NCI-H2227 (cell line): Measurements from ENCODE around the gene LELP1.

Experiments
- DNase-seq: peaks from one replicate; lab custom pipeline; 2025; ENCODE audit not compliant: unreplicated experiment; lab: John Stamatoyannopoulos, UW

Gene LELP1

GRCh38 chr1:153228491-153228890, 25.3 kb downstream of the LELP1 start:
- DNase-seq = no peak

DNA sequence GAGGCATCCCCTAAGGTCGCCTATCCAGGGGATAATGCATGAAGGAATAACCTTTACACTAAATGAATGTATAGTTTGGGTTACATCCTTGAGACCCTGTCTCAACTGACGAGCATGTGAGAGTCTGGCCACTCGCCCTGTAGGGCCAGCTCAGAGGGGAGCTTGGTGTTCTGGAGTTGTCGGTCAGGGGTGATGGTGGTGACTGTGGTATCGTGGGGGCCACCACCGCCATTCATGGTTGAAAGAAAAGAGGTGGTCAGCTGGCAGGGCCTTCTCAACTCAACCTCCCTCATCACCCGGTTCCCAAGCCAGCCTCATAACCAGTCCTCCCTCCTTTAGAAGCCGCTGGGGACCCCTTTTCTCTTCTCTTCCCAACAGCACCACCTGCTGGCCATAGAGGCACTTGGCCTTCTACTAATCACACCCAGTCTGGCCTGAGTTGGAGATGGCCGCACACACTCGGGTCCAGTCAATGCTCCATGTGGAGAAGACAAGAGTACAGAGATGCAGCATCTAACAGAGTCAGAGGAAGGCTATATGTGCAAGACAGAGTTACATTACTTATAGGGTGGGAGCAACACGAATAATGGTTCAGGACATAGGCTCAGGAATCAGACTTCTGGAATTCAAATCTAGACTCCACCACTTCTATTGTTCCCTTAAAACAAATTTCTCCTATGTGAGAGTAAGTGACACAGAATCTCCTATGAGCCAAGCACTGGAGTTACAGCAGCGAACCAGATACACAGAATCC, 26.0 kb downstream of the LELP1 start:
- peak; percentile 34 for DNase-seq

- no peak for DNase-seq
Observed at GRCh38 chr1:153231363-153231762, 28.1 kb downstream of the LELP1 start.

DNA sequence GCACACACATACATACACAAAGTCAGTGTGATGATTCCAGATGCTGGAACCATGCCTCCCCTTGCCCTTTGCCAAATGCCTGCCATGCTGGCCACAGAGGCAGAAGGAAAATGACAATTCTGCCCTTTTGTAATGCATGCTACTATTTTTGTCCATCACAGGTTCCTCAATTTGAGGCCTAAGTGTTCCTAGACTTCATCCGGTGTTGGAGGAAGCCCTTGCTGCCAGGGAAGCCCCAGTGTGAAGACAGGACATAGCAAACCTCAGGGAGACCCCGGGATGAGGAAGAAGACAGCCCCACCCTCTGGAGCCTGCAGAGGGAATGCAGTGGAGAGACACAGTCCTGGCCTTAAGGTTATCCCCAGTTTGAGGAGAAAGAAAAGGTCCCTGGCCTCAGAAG, 28.6 kb downstream of the LELP1 start:
- DNase-seq = no peak

DNA sequence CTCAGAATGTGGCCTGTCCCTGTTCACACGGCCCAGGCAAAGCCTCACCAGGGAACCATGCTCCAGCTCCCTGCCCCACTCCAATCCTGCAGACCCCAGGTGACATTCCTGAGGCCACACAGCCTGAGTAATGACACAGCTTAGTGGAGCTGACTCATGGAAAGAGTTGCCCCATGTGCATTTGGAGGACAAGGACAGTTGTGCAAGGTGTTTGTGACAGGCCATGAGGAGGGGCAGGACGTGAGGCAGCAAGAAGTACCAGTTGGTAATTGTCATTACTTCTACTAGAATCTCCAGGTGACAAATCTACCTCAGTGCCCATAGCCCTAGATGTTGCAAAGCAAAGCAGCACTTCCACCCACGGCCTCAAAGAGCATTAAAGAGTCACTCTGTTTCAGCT, 29.3 kb downstream of the LELP1 start:
- no peak for DNase-seq

GRCh38 chr1:153233448-153233847, 30.2 kb downstream of the LELP1 start:
- DNase-seq = no peak

GRCh38 chr1:153238527-153238926, 35.3 kb downstream of the LELP1 start:
- DNase-seq = no peak

DNA sequence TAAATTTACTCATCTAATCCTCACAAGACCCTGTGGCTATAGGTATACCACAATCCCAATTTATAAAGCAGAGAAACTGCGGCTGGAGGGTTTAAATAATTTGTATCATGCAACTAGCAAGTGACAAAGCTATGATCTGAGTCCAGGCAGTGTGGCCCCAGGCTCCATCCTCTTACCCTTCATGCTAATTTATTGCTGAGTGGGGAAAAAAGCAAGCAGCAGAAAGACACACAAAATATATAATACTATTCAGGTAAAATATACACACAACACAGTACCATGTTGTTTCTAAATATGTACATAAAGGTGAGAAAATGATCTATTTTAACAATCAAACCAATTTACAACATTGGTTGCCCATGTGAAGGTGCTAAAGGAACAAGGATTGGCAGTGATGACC, 38.9 kb downstream of the LELP1 start:
- no peak for DNase-seq

GRCh38 chr1:153245466-153245865, 42.2 kb downstream of the LELP1 start:
- no peak for DNase-seq

DNA sequence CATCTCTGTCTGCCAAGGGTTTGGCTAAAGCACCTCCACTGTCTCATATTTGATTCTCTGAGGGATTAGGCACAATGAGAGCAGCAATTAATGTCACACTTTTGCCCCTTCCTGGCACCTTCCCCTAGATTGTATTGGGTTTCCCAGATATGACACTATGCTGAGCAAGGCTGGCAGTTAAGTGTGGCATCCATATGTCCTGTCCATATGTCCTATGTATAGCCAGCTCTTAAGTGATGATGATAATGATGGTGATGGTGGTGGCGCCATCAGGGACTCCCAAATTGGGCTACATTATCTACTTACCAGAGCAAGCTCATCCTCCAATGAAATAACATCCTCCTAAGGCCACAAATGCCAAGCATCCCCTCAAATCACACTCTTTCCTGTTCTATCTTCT, 42.8 kb downstream of the LELP1 start:
- DNase-seq = no peak

DNA sequence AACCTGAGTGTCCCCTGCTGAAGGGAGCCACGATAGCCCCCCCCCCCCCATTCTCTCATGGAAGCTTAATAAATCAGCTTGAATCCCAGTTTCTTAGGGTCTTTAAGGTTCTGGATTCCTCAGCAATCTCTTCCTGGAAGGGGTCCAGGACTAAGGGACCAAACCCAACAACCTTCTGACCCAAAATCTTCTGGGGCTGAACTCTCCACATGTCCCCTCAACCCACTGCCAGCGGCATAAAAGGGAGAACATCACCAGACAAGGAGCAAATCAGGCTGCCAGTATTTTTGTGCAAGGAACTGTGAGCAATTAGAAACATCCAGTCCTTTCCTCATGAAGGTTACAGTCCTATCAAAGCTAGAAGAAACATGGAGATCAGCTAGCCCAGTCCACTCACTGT, 43.6 kb downstream of the LELP1 start:
- DNase-seq = no peak

DNA sequence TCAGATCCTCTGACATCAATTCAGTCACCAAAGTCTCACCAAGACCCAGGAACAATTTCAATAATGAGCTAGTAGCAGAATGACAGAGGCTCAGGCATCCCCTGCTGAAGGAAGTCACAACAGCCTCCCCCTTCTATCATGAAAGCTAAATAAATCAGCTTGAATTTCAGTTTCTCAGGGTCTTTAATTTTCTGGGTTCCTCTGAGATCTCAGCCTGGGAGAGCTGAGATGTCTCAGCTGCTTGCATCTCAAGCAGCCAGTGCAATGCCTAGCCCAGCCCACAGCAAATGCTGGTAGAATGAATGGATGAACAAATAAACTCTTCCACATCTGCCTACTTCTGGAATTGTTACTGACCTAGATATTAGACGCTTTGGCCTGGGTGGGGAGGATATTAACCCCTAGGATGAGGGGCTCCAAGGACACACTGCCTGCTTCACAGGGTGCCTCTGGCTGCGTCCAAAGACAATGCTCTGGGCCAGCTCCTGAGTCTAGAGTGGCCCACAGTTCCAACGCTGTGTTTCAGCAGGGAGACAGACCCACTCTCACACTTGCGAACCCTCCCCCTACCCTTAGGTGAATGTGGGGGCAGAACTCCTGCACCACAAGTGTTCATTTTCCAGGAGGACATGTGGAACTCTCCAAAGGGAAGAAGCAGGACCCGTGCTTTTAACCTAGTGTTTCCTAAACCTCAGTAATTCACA, 45.1 kb downstream of the LELP1 start:
- no peak for DNase-seq

GRCh38 chr1:153250166-153250565, 46.9 kb downstream of the LELP1 start:
- no peak for DNase-seq

DNA sequence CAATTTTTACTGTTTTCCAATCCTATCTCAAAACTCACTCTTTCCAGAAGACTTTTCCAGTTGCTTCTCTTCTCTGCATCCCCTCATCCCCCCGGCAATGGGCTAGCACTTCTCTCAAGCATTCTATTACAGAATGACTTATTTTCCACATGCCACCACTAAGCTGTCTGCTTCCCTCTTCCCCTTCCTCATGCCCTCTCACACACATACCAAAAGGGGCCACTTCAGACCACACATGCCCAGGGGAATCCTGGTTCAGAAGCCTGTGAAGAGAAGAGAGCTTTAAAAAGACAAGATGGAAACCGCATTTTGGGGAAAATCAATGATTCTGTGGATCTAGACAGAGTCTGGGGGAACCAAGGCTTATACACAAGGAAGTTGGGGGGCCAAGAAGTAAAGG, 47.9 kb downstream of the LELP1 start:
- DNase-seq = no peak

GRCh38 chr1:153251562-153251961, 48.3 kb downstream of the LELP1 start:
- DNase-seq = no peak

DNA sequence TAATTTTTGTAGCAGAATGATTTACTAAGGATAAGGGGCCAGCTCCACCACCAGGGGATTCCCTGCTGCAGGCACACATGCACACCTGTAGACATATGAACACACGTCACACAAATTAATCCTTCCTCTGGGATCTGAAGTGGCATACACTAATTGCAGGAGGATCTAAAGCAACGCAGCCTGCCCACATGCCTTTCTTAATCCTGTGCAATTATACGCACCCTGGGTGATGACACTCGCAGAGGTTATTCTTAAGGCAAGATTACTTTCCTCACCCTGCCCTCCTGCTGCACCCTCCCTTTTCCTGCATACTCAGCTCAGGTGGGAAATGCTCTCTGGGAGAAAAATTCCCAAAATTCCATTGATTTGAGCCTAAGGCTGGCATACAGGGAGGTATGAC, 48.8 kb downstream of the LELP1 start:
- no peak for DNase-seq

DNA sequence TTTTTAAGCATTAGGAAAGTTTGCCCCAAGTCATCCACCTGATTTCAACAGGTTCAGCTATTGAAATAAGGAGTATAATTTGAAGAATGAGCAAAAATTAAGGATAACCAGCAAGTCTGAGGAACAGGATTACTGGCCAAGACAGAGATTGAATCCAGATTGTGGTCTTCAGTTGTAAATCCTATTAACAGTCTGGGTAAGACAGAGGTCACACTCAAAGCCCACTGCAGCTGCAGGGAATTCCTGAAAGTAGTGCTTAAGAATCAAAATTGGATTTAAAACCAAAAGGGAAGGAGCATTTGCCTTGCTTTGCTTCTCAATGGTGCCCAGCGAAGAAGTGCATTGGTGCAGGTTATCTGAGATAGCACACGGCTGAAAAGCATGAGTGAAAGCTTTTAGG, 49.8 kb downstream of the LELP1 start:
- DNase-seq = no peak

GRCh38 chr1:153253693-153254092, 50.5 kb downstream of the LELP1 start:
- DNase-seq = no peak
